HG02852 (cell line): ENCODE results near the gene DSCAML1.
"Not testable (repeated sequence)": the region's sequence is repeated elsewhere in the genome, so short reads cannot be mapped to it uniquely, and the experiment has no call there.

Experiments used
- ATAC-seq: cut with Tn5 transposase; IDR thresholded peaks from one replicate; pipeline ENCODE4 v1.9.1; 2021; ENCODE audit warnings: mild to moderate bottlenecking, moderate library complexity; ENCODE audit not compliant: unreplicated experiment

The DSCAML1 gene

GRCh38 chr11:117819096-117820040 is 22.4 kb upstream of the DSCAML1 start:
- no peak for ATAC-seq

DNA sequence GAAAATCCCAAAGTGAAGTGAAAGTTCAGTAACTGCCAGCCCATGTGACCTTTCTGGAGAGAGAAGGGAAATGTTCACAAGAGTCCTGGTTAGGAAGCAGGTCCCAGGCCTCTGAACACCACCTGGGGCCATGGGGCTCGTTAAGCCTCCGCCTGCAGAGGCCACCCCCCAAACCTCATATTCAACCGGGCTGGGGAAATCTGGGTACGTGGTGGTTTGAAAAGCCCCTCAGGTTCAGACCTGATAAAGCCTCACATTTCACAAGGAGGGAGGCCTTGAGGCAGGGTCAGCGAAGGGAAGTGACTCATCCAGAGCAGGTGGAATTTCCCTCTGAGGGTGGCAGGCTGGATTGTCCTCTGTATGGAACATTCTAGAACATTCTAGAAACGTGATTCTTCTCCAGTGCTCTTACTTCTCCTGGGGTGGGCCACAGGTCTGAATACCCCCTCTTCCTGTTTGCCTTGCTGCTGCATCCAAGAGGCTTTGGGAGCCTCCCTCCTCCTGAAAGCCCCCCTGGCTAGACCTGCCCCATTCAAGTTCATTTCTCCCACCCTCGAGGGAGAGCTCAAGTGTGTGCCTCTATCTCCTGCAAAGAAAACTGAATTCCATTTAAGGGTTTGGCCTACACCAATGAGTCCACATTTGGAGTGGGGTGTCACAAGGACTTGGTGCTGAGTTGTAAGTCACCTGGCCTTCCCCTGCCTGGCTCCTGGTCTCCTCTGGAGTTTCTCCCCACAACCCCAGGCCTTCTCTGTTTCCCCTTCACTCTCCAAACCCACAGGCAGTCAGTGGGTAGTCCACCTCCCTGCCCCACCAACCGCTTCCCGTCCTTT is 21.2 kb upstream of the DSCAML1 start:
- ATAC-seq, result peak; percentile 24

DNA sequence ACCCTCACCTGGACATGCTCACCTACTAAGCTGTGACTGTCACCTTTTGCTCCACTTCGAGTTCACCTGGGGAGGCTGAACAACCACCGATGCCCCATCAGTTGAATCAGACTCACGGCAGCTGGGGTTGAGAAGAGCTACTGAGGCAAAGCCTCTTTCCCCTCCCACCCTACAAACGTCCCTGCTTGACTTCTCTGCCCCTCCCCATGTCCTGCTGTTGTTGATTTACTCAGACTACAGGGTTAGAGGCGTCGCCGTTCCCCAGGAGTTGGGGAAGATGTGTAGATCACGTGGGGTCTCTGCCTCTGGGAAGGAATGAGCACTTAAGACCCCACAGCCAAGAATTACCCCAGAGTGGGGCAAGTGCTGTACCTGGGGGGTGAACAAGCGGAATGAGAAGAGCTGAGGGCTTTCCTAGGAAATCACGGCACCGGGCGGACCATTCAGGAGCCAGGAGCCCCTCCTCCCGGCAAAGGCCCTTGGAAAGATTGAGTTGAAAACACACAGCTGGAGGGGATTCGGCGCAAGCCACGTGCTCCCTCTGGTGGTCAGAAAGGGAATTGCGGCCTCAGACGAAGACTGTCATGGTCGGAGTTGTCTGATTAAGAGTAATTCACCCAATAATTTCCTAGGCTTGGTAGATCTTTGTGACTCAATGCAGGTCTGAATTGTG is 20.5 kb upstream of the DSCAML1 start:
- ATAC-seq, result peak; percentile 34

DNA sequence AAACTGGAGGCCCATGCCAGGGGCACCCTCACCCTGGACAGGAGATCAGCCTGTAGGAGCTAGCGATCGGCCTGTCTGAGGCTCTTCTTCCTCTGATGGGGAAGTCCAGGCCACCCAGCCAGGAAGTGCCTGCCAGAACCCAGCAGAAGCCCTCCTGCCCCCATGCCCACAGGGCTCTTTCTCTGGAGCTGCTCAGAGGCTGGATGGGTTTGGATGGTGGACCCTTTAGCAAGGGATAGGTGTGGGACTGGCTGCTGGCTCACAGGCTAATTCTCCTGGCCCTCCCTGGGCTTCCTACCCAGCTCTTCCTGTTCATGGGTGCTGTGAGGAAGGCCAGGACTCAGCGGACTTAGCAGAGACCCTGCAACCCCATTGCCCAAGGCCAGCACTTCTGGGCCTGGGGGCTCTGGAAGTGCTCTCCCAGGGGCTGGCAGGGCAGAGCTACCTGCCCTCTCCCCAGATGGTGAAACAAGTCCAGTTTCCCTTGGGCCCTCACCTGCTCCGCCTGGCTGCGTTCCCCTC is 19.9 kb upstream of the DSCAML1 start:
- no peak for ATAC-seq

GRCh38 chr11:117816151-117816741 is 19.2 kb upstream of the DSCAML1 start:
- no peak for ATAC-seq

- peak; percentile 65 for ATAC-seq
Measured at GRCh38 chr11:117815262-117815803, 18.3 kb upstream of the DSCAML1 start.

- peak; percentile 34 for ATAC-seq
Measured at GRCh38 chr11:117814766-117815261, 17.8 kb upstream of the DSCAML1 start.

- ATAC-seq, result no peak
Measured at GRCh38 chr11:117814204-117814765, 17.3 kb upstream of the DSCAML1 start.

DNA sequence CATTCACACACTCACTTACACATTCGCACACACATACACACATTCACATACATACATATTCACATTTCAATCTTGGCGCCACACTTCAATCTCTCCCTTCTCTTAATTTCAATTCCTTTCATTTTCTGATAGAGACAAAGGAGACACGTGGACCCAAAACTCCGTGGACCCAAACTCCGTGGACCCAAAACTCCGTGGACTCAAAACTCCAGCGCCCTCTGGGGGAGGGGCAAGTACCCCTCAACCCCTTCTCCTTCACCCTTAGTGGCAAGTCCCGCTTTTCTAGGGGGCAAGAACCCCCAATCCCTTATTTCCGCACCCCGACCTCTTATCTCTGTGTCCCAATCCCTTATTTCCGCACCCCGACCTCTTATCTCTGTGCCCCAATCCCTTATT is 13.0 kb upstream of the DSCAML1 start:
- ATAC-seq, result not testable (repeated sequence)

GRCh38 chr11:117809236-117810055 is 12.4 kb upstream of the DSCAML1 start:
- no peak for ATAC-seq

DNA sequence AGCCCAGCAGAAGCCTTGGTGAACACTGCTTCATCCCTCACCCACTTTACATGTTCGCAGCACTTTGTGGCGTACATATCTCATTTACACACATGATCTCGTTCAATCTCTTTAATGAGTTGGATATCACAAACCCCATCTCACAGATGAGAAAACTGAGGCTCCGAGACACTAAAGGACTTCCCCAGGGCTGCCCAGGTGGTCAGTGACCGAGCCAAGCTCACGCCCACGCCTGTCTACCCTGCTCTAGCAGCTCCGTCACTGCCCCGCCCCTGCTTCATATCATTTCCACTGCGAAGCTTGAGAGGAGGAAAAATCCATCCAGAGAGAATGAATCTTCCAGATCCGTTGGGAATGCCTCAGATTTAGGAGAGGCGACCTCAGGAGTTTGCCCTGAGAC is 11.8 kb upstream of the DSCAML1 start:
- ATAC-seq, result no peak

GRCh38 chr11:117807482-117808327 is 10.7 kb upstream of the DSCAML1 start:
- ATAC-seq, result no peak

- no peak for ATAC-seq
Measured at GRCh38 chr11:117806846-117807245, 9.8 kb upstream of the DSCAML1 start.

GRCh38 chr11:117805045-117805444 is 8.0 kb upstream of the DSCAML1 start:
- no peak for ATAC-seq

DNA sequence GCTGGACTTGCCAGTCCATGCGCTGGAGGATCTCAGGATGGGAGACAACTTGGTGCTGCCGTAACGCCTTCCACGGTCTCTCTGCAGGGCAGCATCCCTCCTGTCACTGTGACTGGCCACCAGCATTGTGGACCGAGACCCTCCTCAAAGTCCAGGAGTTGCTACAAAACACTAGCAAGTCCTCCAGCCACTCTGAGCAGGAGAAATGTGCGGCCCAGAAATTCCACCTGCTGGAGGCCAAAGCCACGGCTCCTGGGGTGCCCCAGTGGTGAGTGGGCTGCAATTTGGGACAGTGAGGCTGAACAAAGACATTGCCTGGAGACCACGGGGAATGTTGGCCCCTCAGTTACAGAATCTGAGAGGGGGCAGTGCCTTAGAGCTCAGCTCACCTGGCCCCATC is 6.9 kb upstream of the DSCAML1 start:
- no peak for ATAC-seq

DNA sequence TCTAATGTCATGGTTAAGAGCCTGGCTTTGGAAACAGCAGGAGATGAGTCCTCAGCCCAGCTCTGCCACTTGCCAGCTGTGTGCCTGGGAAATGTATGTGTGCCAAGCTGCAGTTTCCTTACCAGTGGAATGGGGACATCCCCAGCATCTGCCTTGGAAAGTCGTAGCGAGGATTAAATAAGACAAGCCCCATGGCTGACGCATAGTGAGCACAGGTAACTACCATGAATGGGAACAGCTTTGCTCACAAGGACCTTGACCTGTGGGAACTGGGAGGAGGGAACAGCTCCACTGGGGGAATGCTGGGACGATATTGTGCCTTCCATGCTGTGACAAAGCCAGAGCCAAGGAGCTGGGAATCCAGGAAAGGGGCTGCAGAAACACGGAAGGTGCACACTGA is 2.6 kb upstream of the DSCAML1 start:
- no peak for ATAC-seq

- ATAC-seq, result no peak
Measured at GRCh38 chr11:117796456-117796871, 552 bp downstream of the DSCAML1 start.
